Ecto neural progenitor cell (in vitro differentiated cells): ENCODE measurements around the gene CHST10.

Experiments
- DNase-seq: peaks from one replicate; pipeline ENCODE4 v3.0.0-alpha.2; 2018; ENCODE audit warnings: low spot score

CHST10 gene

DNA sequence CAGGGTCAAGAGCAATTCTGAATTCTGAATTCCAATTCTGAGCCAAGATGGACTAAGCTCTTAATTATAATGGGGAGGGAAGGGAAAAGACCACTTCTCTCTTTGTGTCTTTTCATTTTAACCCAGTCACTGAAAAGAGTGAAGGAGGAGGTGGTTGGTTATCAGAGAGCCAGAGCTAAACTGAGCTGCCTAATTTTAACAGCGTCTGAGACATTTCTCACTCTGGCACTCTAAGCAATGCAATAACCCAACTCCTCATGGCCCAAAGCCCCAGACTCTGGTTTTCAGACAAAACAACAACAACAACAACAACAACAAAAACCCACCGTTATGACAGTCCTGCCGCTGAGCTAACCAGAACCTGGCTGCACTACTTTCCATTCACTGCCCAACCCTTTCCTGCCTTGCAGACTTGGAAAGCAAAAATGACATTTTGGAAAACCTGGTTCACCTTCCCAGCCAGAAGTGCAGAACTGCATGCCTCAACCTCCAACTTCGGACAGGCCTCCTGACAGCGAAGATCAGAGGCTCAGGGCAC, 1.0 kb downstream of the CHST10 start:
- DNase-seq, result no peak

DNA sequence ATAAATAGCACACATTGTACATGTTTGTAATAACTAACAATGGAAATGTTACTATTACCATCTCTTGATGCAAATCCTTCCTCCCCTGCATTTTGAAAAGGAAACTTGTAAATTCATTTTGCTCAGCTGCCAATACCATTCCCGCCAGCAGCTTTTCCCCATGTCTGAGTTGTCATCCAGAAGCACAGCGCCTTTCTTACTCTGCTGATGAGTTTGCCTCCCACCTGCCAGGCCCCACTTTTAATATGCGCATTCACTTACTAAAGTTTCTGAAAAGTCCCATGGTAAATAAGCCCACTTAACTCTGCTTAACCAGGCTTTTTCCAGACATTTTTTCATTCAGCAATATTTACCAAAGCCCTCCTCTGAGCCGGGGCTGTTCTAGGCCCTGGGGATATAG, 3.9 kb downstream of the CHST10 start:
- DNase-seq, result no peak

GRCh38 chr2:100412881-100413321, 4.6 kb downstream of the CHST10 start:
- no peak for DNase-seq

DNA sequence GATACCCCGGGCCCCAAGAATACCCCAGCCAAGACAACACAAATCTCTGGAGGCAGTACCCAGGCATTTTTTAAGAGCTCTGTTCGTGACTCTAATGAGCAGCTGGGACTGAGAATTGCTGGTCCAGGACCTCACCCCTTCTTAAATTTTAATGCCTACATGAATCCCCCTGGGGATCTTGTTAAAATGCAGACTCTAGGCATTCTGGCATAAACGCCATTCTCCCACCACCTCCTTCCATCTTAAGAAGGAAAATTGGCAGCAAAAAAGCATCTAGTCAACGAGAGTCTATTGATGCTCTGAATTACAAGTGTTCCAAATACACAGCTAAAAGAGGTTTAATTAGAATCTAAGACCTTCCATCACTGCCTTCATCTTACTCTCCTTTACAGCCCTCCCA, 5.0 kb downstream of the CHST10 start:
- no peak for DNase-seq

GRCh38 chr2:100411841-100412292, 5.6 kb downstream of the CHST10 start:
- DNase-seq, result no peak

DNA sequence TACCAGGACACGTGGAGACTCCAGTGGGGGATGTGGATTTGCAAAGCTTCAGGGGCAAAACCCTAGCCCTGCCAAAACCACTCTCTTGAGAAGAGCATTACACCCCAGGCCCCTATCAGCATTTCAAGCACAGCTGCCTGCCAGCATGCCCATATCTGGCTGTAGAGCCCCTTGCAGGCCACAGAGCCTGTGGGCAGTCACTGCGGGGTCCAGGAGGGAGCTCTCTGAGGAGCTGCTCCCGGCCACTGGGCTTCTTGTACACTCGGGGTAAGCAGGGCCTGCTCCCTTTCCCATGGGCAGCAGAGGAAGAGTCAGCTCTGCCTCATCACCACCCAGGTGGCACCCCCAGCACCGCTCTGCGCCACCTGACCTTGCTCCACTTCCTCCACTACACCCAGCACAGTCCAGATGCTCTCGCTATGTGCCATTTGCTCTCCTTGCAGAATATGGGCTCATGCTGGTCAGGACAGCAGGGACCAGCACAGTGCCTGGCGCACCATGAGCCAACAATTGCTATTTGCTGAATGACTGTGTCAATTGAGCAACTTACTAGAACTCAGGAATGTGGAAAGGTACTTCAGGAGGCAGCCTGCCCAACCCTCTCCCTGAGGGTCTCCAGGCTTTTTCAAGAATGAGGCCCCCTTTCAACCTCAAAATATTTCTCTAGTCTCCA, 7.4 kb downstream of the CHST10 start:
- no peak for DNase-seq

GRCh38 chr2:100409461-100409860, 8.0 kb downstream of the CHST10 start:
- no peak for DNase-seq

DNA sequence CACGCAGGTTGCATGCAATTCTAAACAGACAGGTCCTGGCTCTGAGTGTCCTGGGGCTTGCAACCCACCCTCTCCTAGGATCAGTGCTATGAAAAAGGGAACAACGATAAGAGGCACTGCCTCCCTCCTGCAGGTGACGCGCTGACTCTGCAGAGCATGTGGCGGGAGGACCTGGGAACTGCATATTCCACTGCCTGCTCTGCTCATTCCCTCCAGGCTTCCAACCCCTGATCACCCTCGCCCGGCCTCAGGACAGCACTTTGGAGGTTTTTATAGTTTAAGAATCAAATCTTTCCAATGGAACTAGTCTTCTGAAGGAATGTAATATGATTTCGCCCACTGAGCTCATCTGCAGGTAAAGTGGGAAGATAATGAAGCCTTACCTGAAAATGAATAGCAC, 8.5 kb downstream of the CHST10 start:
- DNase-seq, result no peak

GRCh38 chr2:100408104-100408503, 9.4 kb downstream of the CHST10 start:
- DNase-seq, result no peak

DNA sequence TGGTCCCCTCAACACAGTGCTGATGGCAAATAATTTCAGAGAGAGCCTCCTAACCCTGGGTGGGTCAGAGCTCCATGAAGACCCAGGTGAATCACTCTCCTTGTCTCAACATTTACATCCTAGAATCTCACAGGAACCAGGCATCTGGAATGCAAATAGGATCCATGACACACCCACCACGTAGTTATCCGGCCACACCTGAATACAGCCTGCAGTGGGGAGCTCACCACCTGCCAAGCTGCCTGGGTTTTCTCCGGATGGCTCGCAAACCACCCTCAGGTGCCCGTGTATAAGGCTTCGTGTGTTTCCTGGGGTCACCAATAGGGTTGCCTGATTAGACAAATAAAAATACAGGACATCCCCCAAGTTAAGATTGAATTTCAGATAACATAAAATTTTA, 9.9 kb downstream of the CHST10 start:
- DNase-seq, result no peak

DNA sequence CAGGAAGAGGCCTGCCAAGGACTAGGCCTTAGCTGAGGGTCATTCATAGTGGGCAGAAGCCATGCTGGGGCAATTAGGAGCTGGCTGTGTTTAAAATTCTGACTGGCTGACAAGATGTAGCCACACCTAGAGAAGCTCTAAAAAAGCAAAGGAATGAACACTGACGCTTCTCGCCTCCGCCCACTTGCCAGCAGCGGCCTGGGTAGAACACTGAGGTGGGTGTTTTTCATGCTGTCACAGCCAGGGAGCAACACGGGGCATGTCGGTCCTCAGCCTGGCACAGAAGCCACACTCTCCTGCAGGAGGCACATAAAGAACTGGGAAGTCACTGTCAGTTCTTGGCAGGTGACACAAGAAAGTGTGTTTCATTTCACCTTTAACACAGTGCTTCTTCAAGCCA, 10.4 kb downstream of the CHST10 start:
- no peak for DNase-seq

DNA sequence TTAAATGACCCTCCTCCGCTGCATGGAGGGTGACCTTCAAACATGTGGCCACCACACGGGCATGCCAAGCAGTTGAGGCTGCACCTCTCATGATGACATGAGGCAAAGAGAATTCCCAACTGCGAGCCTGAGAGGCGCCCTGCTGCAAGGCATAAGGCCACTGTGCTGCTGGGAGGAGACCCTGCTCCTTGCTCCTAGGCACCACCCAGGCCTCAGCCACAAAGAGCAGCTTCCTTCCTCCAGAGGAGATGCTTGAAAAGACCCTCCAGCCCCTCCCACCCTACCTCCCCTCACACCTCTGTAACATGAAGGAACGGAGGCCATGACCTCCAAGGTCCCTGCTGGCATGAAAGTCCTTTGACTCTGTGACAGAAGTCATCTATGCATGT, 11.4 kb downstream of the CHST10 start:
- DNase-seq, result no peak

DNA sequence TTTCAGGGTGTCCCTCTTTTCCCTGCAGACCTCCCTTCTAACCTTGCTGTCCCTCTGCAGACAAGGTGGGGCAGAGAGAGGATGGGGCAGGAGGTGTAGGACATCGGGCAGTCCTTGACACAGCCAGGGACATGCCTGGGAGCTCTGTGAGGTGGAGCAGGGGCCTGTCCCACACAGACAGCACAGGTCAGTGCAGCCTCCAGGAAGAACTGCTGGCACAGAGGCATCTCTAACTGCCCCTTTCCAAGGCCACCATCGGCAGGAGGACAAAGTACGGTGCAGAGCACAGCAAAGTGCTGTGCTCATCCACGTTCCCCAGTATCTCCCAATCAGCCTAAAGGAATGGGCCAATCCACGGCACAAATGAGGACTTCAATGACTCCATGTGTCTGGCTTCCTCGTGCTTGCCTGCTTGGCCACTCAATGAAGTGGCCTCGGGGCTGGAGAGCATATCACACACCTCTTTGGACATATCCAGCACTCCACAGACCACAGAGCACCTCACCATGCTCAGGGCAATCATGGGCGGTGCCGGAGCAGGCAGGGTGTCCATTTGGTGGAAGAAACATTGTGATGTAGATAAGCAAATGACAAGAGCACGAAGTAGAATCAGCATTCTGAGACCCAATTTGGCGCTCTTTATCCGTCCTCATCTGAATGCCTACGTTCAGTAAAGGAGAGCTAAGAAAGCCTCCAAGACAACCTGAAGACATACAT, 11.9 kb downstream of the CHST10 start:
- DNase-seq, result no peak

DNA sequence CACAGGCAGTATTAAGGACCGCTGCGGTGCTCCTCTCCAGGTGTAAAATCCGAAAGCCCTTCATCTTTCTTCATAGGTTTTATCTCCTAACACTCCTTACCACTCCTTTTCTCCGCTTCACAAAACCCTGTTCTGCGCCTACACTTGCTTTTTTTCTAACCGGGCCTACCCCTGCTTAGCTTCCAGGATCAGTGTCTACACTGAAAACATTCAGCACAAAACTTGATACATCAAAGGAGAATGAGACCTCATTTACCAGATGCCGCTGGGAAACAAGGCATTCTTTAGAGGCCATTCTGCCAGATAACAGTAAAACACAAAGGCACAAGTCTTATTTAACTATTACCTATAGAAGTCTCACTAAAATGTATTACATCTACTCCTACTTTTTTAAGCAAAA, 13.1 kb downstream of the CHST10 start:
- DNase-seq, result no peak

DNA sequence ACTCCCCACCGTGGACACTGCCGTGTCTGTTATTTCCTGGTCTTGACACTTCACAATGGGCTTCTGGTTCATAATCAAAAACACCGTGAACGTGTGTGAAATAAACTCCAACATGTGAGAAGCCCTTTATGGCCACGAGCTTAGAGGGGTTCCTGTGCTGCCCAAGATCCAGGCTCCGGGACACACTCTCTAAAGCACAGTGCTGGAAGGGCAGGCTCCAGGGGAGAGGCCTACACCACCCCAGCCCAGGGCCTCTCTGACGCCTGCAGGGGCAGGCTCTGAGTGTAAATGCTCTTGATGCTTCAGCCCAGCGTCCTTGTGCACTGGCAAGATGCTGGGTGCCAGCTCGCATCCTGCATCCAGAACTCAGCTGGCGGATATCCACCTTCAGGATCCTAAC, 13.7 kb downstream of the CHST10 start:
- DNase-seq, result no peak

DNA sequence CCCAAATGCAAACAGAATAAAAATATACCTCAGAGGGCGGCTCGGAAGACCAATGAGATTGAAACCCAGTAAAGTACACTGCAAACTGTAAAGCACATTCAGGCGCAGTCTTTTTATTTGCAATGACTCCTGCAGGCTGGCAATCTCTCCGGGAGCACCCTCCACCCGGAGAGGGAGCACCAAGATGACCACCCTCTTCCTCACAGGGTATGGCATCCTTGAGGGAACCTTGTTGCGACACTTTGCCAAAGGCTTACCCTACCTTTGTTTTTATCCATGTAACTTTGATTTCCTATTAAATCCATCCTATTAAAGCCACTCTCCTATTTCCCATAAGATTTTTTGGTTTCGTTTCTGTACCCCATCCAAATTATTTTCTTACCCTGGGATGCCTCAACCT, 16.2 kb downstream of the CHST10 start:
- DNase-seq, result no peak

- no peak for DNase-seq
Observed at GRCh38 chr2:100399714-100400113, 17.8 kb downstream of the CHST10 start.

DNA sequence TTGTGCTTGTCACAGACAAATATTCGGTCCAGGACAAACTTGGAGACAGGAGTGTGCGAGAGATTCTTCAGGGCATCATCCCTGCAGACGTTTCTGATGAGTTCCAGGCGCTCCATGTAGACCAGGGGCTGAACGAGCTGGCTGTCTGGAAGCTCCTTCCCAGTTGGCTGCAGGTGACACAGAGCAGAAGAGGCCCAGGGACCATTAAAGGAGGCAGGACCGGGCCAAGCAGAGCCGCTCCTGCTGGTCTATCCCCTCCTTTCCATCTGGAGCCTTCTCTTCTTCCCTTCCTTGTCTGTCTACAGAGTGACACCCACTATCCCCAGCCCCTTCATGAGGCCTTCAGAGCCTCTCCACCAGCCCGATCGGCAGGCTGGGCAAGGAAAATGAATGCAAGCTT, 19.5 kb downstream of the CHST10 start:
- DNase-seq, result no peak

- no peak for DNase-seq
Observed at GRCh38 chr2:100397118-100397860, 20.2 kb downstream of the CHST10 start.

DNA sequence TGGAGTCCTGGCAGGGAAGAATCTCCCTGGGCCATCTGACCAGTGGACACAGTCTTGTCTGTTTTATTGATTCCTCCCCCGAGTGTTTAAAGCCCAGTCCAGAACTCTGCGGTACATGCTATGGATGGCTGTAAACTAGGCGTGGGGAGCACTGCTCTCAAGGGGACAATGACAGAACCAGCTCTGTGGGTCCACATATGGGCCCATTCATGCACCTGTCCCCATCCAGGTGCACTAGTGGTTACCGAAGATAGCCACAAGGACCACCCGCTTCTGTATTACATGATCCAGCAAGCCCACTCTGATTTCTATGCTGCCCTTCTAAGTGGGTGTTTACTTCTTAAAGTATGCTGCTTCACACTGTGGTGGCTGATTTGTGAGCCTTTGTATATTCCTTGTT, 21.0 kb downstream of the CHST10 start:
- no peak for DNase-seq

GRCh38 chr2:100395532-100396350, 21.7 kb downstream of the CHST10 start:
- DNase-seq, result no peak

DNA sequence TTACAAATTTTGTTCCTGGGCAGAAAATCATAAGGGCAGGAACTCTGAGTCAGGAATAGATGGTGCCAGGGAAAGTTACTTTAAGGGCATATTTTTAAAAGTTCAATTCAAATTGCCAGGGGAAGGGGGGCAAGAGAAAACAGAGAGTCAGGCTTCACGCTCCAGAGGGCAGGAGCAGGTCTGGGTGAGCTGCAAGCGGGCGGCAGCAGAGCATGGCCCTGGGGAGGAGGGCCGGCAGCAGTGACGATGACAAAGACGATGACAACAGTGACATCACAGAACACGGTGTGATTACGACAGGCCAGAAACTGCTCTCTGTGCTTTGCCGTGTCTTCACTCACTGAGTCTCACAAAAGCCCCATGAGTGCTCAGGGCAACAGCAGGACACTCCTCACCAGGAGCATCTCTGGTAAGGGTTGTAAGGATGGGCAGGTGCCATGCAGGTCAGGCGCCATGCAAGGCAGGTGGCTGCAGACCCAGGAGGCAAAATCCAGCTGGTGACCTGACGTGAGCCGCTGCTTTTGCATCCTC, 23.3 kb downstream of the CHST10 start:
- DNase-seq, result no peak
